PC-9 (cell line): ENCODE results near the gene PBX3. TPM values are rescaled to one million over a fixed set of nuclear protein-coding genes. Genes with fewer than 3 reads are reported as not detected.

ENCODE experiments used
- BruUV-seq: library from RNA; stranded (reverse); fragments of 400-500 nt; replicated peaks from 2 replicates; lab custom pipeline; 2021; lab: Mats Ljungman, UMichigan
- CTCF ChIA-PET: fragments of 300-600 bp; sonication (Branson Sonifier 250); formaldehyde crosslinking; loops from one replicate; lab custom pipeline; 2022; ENCODE audit warnings: antibody characterized with exemption; lab: Charles Lee
- POLR2A ChIA-PET: fragments of 300-600 bp; sonication (Branson Sonifier 250); formaldehyde crosslinking; loops from one replicate; lab custom pipeline; 2022; ENCODE audit warnings: antibody characterized with exemption; ENCODE audit not compliant: unreplicated experiment; lab: Charles Lee
- DNase-seq, 2 experiments: peaks; one replicate each; pipeline versions ENCODE4 v3.0.0 to v3.0.0-alpha.2; 2015 to 2022; ENCODE audit warnings: mixed read lengths in 1 of 2
- H2AFZ ChIP-seq: fragments of 200-600 bp; sonication (generic); 2 replicates; pipeline ENCODE4 v1.8.1; 2017; ENCODE audit warnings: antibody characterized with exemption
- H3F3A ChIP-seq: fragments of 200-600 bp; sonication (generic); 2 replicates; pipeline ENCODE4 v1.8.1; 2017; ENCODE audit warnings: antibody characterized with exemption, mild to moderate bottlenecking, low read depth; ENCODE audit not compliant: insufficient read depth
- H3K27ac ChIP-seq: fragments of 200-600 bp; sonication (generic); 2 replicates; pipeline ENCODE4 v1.6.1; 2016; ENCODE audit warnings: mixed run types
- H3K27me3 ChIP-seq: fragments of 200-600 bp; sonication (generic); 2 replicates; pipeline ENCODE4 v1.6.1; 2016; ENCODE audit warnings: low read depth, mixed run types; ENCODE audit not compliant: insufficient read depth
- H3K36me3 ChIP-seq: fragments of 200-600 bp; sonication (generic); 2 replicates; pipeline ENCODE4 v1.6.1; 2016; ENCODE audit warnings: low read depth, mixed run types
- H3K4me1 ChIP-seq: fragments of 200-600 bp; sonication (generic); replicated peaks from 2 replicates; pipeline ENCODE4 v1.6.1; 2016; ENCODE audit warnings: mixed run types; ENCODE audit not compliant: insufficient read depth
- H3K4me2 ChIP-seq: fragments of 200-600 bp; sonication (generic); 2 replicates; pipeline ENCODE4 v1.6.1; 2017; ENCODE audit warnings: mixed run types
- H3K4me3 ChIP-seq: fragments of 200-600 bp; sonication (generic); 2 replicates; pipeline ENCODE4 v1.6.1; 2016; ENCODE audit warnings: mixed run types
- H3K79me2 ChIP-seq: fragments of 200-600 bp; sonication (generic); 2 replicates; pipeline ENCODE4 v1.6.1; 2017; ENCODE audit warnings: low read depth, mixed run types
- H3K9me2 ChIP-seq: fragments of 200-600 bp; sonication (generic); 2 replicates; pipeline ENCODE4 v1.8.1; 2017; ENCODE audit warnings: mild to moderate bottlenecking; ENCODE audit not compliant: insufficient read depth
- H3K9me3 ChIP-seq: fragments of 200-600 bp; sonication (generic); 2 replicates; pipeline ENCODE4 v1.8.1; 2016; ENCODE audit warnings: low read depth; ENCODE audit not compliant: insufficient read depth
- H4K20me1 ChIP-seq: fragments of 200-600 bp; sonication (generic); 2 replicates; pipeline ENCODE4 v1.8.1; 2017; ENCODE audit not compliant: insufficient read depth
- CTCF ChIP-seq: fragments of 200-600 bp; sonication (generic); conservative IDR thresholded peaks from 2 replicates; pipeline ENCODE4 v1.6.1; 2017; ENCODE audit warnings: mixed run types, antibody characterized with exemption, mild to moderate bottlenecking, moderate library complexity
- EZH2 ChIP-seq: fragments of 200-600 bp; sonication (generic); IDR thresholded peaks from 2 replicates; pipeline ENCODE4 v1.8.0; 2017; ENCODE audit warnings: antibody characterized with exemption, low read depth
- intact Hi-C: fragments of 100-400 bp; cut with micrococcal nuclease; formaldehyde crosslinking; loops from one replicate; pipeline ENCODE4 v1.10.0; 2022; ENCODE audit not compliant: unreplicated experiment
- total RNA-seq: library from RNA; stranded (reverse); gene quantifications from 2 replicates; pipeline ENCODE4 v1.2.3, GENCODE V29; 2021

Gene PBX3
- total RNA-seq, 1 experiment from 2014 or later: 18.3 TPM

DNA sequence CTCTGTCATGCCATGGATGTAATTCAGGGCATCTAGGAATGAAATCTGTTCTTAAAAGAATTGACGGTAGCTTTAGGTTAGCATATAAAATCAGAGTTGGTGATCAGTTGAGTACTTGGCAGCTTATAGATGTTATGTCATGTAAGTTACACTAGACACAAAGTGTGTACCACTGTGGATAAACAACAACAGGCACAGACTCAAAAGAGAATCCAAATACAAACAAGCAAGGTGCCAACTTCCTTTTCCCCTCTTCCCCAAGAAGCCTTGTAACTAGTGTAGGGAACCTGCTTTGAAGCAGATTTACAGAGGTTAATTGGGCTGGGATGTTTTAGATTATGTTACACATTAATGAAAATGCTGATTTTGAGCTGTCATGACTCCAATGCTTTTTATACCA, 167.2 kb downstream of the PBX3 start:
- Histone ChIP-seq H3K27me3 (no peaks in the 10 kb centered on the region), H3K9me3 (no peaks in the 10 kb centered on the region), H3F3A (no peaks in the 10 kb centered on the region), H3K9me2 (no peaks in the 10 kb centered on the region), H3K4me3 (no peak overlapping the region), H3K4me1 (no peaks in the 10 kb centered on the region), H3K79me2 (no peaks in the 10 kb centered on the region), H3K27ac (no peak overlapping the region), H4K20me1 (no peaks in the 10 kb centered on the region), H3K4me2 (no peak overlapping the region), H2AFZ (no peak overlapping the region), H3K36me3 (no peaks in the 10 kb centered on the region)
- POLR2A ChIA-PET: no interaction called here
- DNase-seq: no peak
- CTCF ChIA-PET: no interaction called here
- no peak for TF ChIP-seq CTCF
- no peak for TF ChIP-seq EZH2
- intact Hi-C loops: no loop called here
- no TSS peak for BruUV-seq

- CTCF ChIA-PET: no interaction called here
- H4K20me1 ChIP-seq: no peaks in the 10 kb centered on the region
- H3K27me3 ChIP-seq: no peaks in the 10 kb centered on the region
- no TSS peak for BruUV-seq
- H3K36me3 ChIP-seq: no peaks in the 10 kb centered on the region
- no peak overlapping the region for H3K4me3 ChIP-seq
- no peak overlapping the region for H2AFZ ChIP-seq
- H3K79me2 ChIP-seq: no peaks in the 10 kb centered on the region
- H3K4me2 ChIP-seq: no peak overlapping the region
- H3K9me3 ChIP-seq: no peaks in the 10 kb centered on the region
- no peaks in the 10 kb centered on the region for H3K9me2 ChIP-seq
- H3K4me1 ChIP-seq: no peaks in the 10 kb centered on the region
- H3F3A ChIP-seq: no peaks in the 10 kb centered on the region
- DNase-seq: no peak
- TF ChIP-seq CTCF (no peak), EZH2 (no peak)
- POLR2A ChIA-PET: no interaction called here
- no peak overlapping the region for H3K27ac ChIP-seq
- intact Hi-C loops: no loop called here
These were observed 168.4 kb downstream of the PBX3 start for GRCh38 chr9:125915606-125916005.

DNA sequence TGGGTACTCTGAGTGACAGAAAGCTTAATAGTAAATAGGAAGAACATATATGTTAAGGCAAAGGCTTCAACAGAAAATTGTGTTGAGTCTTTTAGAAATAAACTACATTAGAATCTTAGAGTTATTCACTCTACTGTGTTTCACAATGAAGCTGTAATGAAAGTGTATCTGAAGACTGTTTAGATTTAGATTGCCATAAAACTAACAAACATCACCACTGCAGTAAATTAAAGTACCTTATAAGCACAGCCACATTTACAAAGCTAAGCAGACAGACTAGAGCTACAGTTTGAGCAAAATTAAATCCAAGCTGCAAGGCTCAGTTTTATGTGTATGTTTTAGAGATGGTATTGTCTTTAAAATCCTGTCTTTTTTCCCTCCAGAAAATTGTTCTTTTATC, 172.4 kb downstream of the PBX3 start:
- no peak for DNase-seq
- Histone ChIP-seq H3K9me3 (no peaks in the 10 kb centered on the region), H3K79me2 (no peaks in the 10 kb centered on the region), H3K4me1 (no peaks in the 10 kb centered on the region), H3K27me3 (no peaks in the 10 kb centered on the region), H3F3A (no peaks in the 10 kb centered on the region), H3K36me3 (no peaks in the 10 kb centered on the region), H3K4me3 (no peak overlapping the region), H3K4me2 (no peak overlapping the region), H2AFZ (no peak overlapping the region), H4K20me1 (no peaks in the 10 kb centered on the region), H3K9me2 (no peaks in the 10 kb centered on the region), H3K27ac (no peak overlapping the region)
- no peak for TF ChIP-seq EZH2
- no peak for TF ChIP-seq CTCF
- CTCF ChIA-PET: no interaction called here
- BruUV-seq: no TSS peak
- intact Hi-C loops: no loop called here
- POLR2A ChIA-PET: no interaction called here
